ENCODE data around the gene BCR. TPM values are rescaled to one million over a fixed set of nuclear protein-coding genes. Genes with fewer than 3 reads are reported as not detected.

BCR gene
- total RNA-seq, 1 donor: 28.6 TPM

- Histone ChIP-seq H3K9me3 (ENCODE audit: low read depth, low read length) (no peaks in the 10 kb centered on the region), H2AFZ (ENCODE audit: low read length) (no peak overlapping the region), H3K4me3 (ENCODE audit: insufficient read depth, low read length) (no peak overlapping the region), H3K79me2 (ENCODE audit: insufficient read depth, low read length) (no peaks in the 10 kb centered on the region), H4K20me1 (ENCODE audit: insufficient read depth, low read length) (peaks cover 3% of the 10 kb centered on the region), H3K36me3 (ENCODE audit: insufficient read depth, low read length) (peaks cover 8% of the 10 kb centered on the region), H3K4me2 (ENCODE audit: insufficient read depth, low read length) (no peak overlapping the region), H3K4me1 (ENCODE audit: insufficient read depth, low read length) (peaks cover 18% of the 10 kb centered on the region), H3K27ac (ENCODE audit: low read depth, low read length) (no peak overlapping the region), H3K27me3 (ENCODE audit: insufficient read depth, low read length) (no peaks in the 10 kb centered on the region)
- DNase-seq (ENCODE audit: insufficient read length, low spot score, missing footprints): peak; percentile 86
- TF ChIP-seq, protein P1, sequence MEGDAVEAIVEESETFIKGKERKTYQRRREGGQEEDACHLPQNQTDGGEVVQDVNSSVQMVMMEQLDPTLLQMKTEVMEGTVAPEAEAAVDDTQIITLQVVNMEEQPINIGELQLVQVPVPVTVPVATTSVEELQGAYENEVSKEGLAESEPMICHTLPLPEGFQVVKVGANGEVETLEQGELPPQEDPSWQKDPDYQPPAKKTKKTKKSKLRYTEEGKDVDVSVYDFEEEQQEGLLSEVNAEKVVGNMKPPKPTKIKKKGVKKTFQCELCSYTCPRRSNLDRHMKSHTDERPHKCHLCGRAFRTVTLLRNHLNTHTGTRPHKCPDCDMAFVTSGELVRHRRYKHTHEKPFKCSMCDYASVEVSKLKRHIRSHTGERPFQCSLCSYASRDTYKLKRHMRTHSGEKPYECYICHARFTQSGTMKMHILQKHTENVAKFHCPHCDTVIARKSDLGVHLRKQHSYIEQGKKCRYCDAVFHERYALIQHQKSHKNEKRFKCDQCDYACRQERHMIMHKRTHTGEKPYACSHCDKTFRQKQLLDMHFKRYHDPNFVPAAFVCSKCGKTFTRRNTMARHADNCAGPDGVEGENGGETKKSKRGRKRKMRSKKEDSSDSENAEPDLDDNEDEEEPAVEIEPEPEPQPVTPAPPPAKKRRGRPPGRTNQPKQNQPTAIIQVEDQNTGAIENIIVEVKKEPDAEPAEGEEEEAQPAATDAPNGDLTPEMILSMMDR (IDR thresholded peaks at IDR 0.05; ENCODE audit: extremely low read depth, low read depth, low read length): no peak
Observed at GRCh38 chr22:23302171-23303002, 122.1 kb downstream of the BCR start.

DNA sequence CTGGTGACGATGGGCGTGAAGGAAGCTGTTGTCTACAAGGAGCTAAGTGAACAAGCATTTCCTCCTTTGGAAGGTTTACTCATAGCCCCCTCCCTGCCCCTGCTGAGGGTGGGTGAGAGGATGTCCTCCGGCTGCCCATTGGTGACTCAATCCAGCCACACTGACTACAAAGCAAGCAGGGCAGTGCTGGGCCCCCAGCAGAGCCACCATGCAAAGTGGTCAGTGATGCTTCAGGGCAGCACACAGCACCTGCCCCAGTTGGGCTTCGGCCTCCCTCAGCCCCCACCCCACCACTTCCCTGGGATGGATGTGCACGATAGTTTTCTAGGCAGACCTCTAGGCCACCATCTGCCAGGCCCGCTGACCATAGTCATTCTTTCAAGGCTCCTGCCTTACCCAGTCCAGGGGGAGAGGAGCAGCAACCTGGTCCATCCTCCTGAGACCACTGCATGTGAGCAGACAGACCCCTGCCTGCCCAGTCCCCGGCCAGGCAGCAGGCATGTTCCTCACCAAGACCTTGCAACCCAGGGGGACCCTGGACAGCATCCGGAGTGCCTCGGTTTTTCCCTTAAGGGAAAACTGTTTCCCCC, 125.1 kb downstream of the BCR start:
- H3K79me2 ChIP-seq (ENCODE audit: insufficient read depth, low read length): no peaks in the 10 kb centered on the region
- H4K20me1 ChIP-seq (ENCODE audit: insufficient read depth, low read length): no peaks in the 10 kb centered on the region
- TF ChIP-seq, protein P1 (IDR thresholded peaks at IDR 0.05; ENCODE audit: extremely low read depth, low read depth, low read length): no peak
- H3K9me3 ChIP-seq (ENCODE audit: low read depth, low read length): no peaks in the 10 kb centered on the region
- H3K4me1 ChIP-seq (ENCODE audit: insufficient read depth, low read length): peaks cover 18% of the 10 kb centered on the region
- H3K27ac ChIP-seq (ENCODE audit: low read depth, low read length): peak overlapping the region; percentile 42
- no peak overlapping the region for H2AFZ ChIP-seq (ENCODE audit: low read length)
- no peaks in the 10 kb centered on the region for H3K27me3 ChIP-seq (ENCODE audit: insufficient read depth, low read length)
- H3K4me3 ChIP-seq (ENCODE audit: insufficient read depth, low read length): no peak overlapping the region
- peaks cover 3% of the 10 kb centered on the region for H3K36me3 ChIP-seq (ENCODE audit: insufficient read depth, low read length)
- no peak overlapping the region for H3K4me2 ChIP-seq (ENCODE audit: insufficient read depth, low read length)
- DNase-seq (ENCODE audit: insufficient read length, low spot score, missing footprints): peak; percentile 92

DNA sequence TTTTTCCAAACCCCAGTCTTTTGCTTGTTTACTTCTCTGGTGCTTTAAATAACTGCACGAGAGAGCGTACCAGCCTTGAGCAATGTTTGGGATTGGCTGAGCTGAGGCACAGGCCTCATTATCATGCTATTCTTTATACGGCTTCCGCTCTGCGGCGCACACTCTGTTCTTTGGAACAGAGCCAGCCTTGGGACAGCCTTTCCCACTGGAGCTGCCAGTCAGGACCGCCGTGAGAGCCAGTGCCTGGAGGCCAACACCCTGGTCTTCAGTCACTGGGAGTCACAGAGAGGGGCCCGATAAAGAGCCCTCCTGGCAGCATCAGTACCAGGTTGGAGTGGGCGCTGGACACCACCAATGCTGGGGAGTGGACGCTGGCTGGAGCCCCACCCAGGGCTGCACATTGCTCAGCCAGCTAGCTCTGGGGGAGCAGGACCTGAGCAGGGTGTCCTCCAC, 125.6 kb downstream of the BCR start:
- Histone ChIP-seq H3K4me2 (ENCODE audit: insufficient read depth, low read length) (no peak overlapping the region), H3K27me3 (ENCODE audit: insufficient read depth, low read length) (no peaks in the 10 kb centered on the region), H3K9me3 (ENCODE audit: low read depth, low read length) (no peaks in the 10 kb centered on the region), H3K4me1 (ENCODE audit: insufficient read depth, low read length) (peaks cover 18% of the 10 kb centered on the region), H3K79me2 (ENCODE audit: insufficient read depth, low read length) (no peaks in the 10 kb centered on the region), H2AFZ (ENCODE audit: low read length) (no peak overlapping the region), H3K4me3 (ENCODE audit: insufficient read depth, low read length) (no peak overlapping the region), H3K27ac (ENCODE audit: low read depth, low read length) (peak overlapping the region; percentile 42), H4K20me1 (ENCODE audit: insufficient read depth, low read length) (no peaks in the 10 kb centered on the region), H3K36me3 (ENCODE audit: insufficient read depth, low read length) (peaks cover 3% of the 10 kb centered on the region)
- TF ChIP-seq, protein P1 (IDR thresholded peaks at IDR 0.05; ENCODE audit: extremely low read depth, low read depth, low read length): no peak
- peak; percentile 92 for DNase-seq (ENCODE audit: insufficient read length, low spot score, missing footprints)

- Histone ChIP-seq H3K4me3 (ENCODE audit: insufficient read depth, low read length) (no peak overlapping the region), H3K36me3 (ENCODE audit: insufficient read depth, low read length) (no peaks in the 10 kb centered on the region), H3K27ac (ENCODE audit: low read depth, low read length) (peak overlapping the region; percentile 42), H2AFZ (ENCODE audit: low read length) (no peak overlapping the region), H3K4me2 (ENCODE audit: insufficient read depth, low read length) (no peak overlapping the region), H3K27me3 (ENCODE audit: insufficient read depth, low read length) (no peaks in the 10 kb centered on the region), H4K20me1 (ENCODE audit: insufficient read depth, low read length) (no peaks in the 10 kb centered on the region), H3K79me2 (ENCODE audit: insufficient read depth, low read length) (no peaks in the 10 kb centered on the region), H3K4me1 (ENCODE audit: insufficient read depth, low read length) (peaks cover 18% of the 10 kb centered on the region), H3K9me3 (ENCODE audit: low read depth, low read length) (no peaks in the 10 kb centered on the region)
- peak; percentile 88 for DNase-seq (ENCODE audit: insufficient read length, low spot score, missing footprints)
- TF ChIP-seq, protein P1 (IDR thresholded peaks at IDR 0.05; ENCODE audit: extremely low read depth, low read depth, low read length): no peak
Observed at GRCh38 chr22:23306438-23306921, 126.2 kb downstream of the BCR start.

Measured in osteoblast (primary cell).